B cell (primary cell): ENCODE data around the gene NUP54. TPM values are rescaled to one million over a fixed set of nuclear protein-coding genes. Genes with fewer than 3 reads are reported as not detected.
A peak's percentile ranks its signal among the peaks of the same experiment; 100 is the strongest.

Experiments
- ATAC-seq: fragments of 200-7000 bp; cut with Tn5 transposase; one replicate; pipeline ENCODE4 v1.10.0; 2021; ENCODE audit warnings: low read depth, mild to moderate bottlenecking, moderate number of reproducible peaks, moderate library complexity
- CTCF ChIA-PET: fragments of 350-600 bp; sonication (Branson Sonifier 250); formaldehyde crosslinking; loops from one replicate; lab custom pipeline; 2021; ENCODE audit warnings: antibody characterized with exemption, inconsistent platforms; lab: Charles Lee
- POLR2A ChIA-PET: fragments of 350-600 bp; sonication (Branson Sonifier 250); formaldehyde crosslinking; loops from one replicate; lab custom pipeline; 2021; ENCODE audit warnings: antibody characterized with exemption; lab: Charles Lee
- DNase-seq: peaks from one replicate; pipeline ENCODE4 v3.0.0; 2013
- H2AFZ ChIP-seq: 2 replicates; pipeline ENCODE4 v1.6.1; 2012; ENCODE audit warnings: mild to moderate bottlenecking, low read depth, low read length; ENCODE audit not compliant: insufficient read depth, poor library complexity, severe bottlenecking
- H3K27ac ChIP-seq, 2 donors: 1 replicate in 1 of 2; 2 replicates in 1 of 2; pipeline ENCODE4 v1.5.1; 2012 to 2013; ENCODE audit warnings: low read length in 2 of 2, mild to moderate bottlenecking in 2 of 2, moderate library complexity in 1 of 2
- H3K27me3 ChIP-seq, 4 experiments: fragments of 200-600 bp in 1 of 4; sonication (generic) in 1 of 4; replicated peaks in 1 of 4; 1 replicate in 2 of 4; 2 replicates in 2 of 4; pipeline versions ENCODE4 v1.6.1 to v1.7.0; 2013 to 2016; ENCODE audit warnings: low read length in 3 of 4, mild to moderate bottlenecking in 2 of 4, mixed read lengths in 1 of 4, moderate library complexity in 1 of 4; ENCODE audit not compliant: insufficient read depth in 4 of 4, control insufficient read depth in 3 of 4; ENCODE audit errors: control extremely low read depth in 1 of 4
- H3K36me3 ChIP-seq, 2 experiments: replicated peaks in 1 of 2; 1 replicate in 1 of 2; 2 replicates in 1 of 2; pipeline versions ENCODE4 v1.6.1 to v1.7.1; 2013; ENCODE audit warnings: low read length in 1 of 2; ENCODE audit not compliant: insufficient read depth in 2 of 2, control insufficient read depth in 1 of 2; ENCODE audit errors: control extremely low read depth in 1 of 2, extremely low read depth in 1 of 2
- H3K4me1 ChIP-seq, 2 donors: fragments of 200-600 bp in 1 of 2; sonication (generic) in 1 of 2; 1 replicate in 1 of 2; 2 replicates in 1 of 2; pipeline versions ENCODE4 v1.5.1 to v1.6.1; 2013 to 2017; ENCODE audit warnings: low read length in 2 of 2; ENCODE audit not compliant: control insufficient read depth in 2 of 2, insufficient read depth in 2 of 2
- H3K4me2 ChIP-seq: replicated peaks from 2 replicates; pipeline ENCODE3; 2012; ENCODE audit warnings: mild to moderate bottlenecking, low read depth, low read length; ENCODE audit not compliant: poor library complexity, severe bottlenecking
- H3K4me3 ChIP-seq, 5 experiments: fragments of 200-600 bp in 1 of 5; sonication (generic) in 1 of 5; 1 replicate in 3 of 5; 2 replicates in 2 of 5; pipeline versions ENCODE4 v1.5.1 to v1.7.0; 2011 to 2016; ENCODE audit warnings: low read length in 4 of 5, mild to moderate bottlenecking in 4 of 5, low read depth in 2 of 5, control low read depth in 1 of 5, moderate library complexity in 1 of 5; ENCODE audit not compliant: insufficient read depth in 1 of 5; ENCODE audit errors: control extremely low read depth in 1 of 5, extremely low read depth in 1 of 5
- H3K79me2 ChIP-seq: fragments of 200-600 bp; sonication (generic); one replicate; pipeline ENCODE4 v1.6.0; 2016; ENCODE audit warnings: low read length; ENCODE audit not compliant: control insufficient read depth, insufficient read depth
- H3K9ac ChIP-seq: fragments of 200-600 bp; sonication (generic); 2 replicates; pipeline ENCODE4 v1.6.1; 2017; ENCODE audit warnings: mild to moderate bottlenecking, low read length, moderate library complexity
- H3K9me3 ChIP-seq, 3 donors: one replicate each; pipeline versions ENCODE4 v1.6.1 to v1.7.1; 2013; ENCODE audit warnings: low read length in 2 of 3; ENCODE audit not compliant: control insufficient read depth in 2 of 3, insufficient read depth in 1 of 3; ENCODE audit errors: control extremely low read depth in 1 of 3
- H4K20me1 ChIP-seq: 2 replicates; pipeline ENCODE4 v1.6.0; 2012; ENCODE audit warnings: mild to moderate bottlenecking, low read length; ENCODE audit not compliant: insufficient read depth, control insufficient read depth, poor library complexity, severe bottlenecking
- H3K27ac Mint-ChIP-seq: one replicate; pipeline ENCODE4 v1.8.0; 2021; ENCODE audit warnings: mixed read lengths
- H3K27me3 Mint-ChIP-seq: one replicate; pipeline ENCODE4 v1.8.0; 2021; ENCODE audit warnings: mixed read lengths
- H3K4me1 Mint-ChIP-seq: one replicate; pipeline ENCODE4 v1.8.0; 2021; ENCODE audit warnings: mixed read lengths
- H3K4me3 Mint-ChIP-seq: one replicate; pipeline ENCODE4 v1.8.0; 2021; ENCODE audit warnings: mixed read lengths
- H3K9me3 Mint-ChIP-seq: one replicate; pipeline ENCODE4 v1.8.0; 2022; ENCODE audit warnings: mixed read lengths; ENCODE audit not compliant: insufficient read depth
- EZH2 ChIP-seq: IDR thresholded peaks from 2 replicates; pipeline ENCODE4 v1.6.1; 2012; ENCODE audit warnings: borderline replicate concordance, low read depth, mild to moderate bottlenecking, moderate library complexity, low read length; ENCODE audit not compliant: insufficient read depth, poor library complexity, severe bottlenecking
- WGBS: methylation state at CpG from one replicate; pipeline ENCODE4 v1.1.5; 2013; ENCODE audit warnings: missing lambda C conversion rate; ENCODE audit not compliant: insufficient coverage; 5-methylcytosine and 5-hydroxymethylcytosine counted together
- intact Hi-C: fragments of 100-400 bp; cut with micrococcal nuclease; formaldehyde crosslinking; loops from one replicate; pipeline ENCODE4 v1.10.0; 2022
- polyA plus RNA-seq: library from polyadenylated mRNA; depleted of rRNA; stranded (reverse); fragments of >200 nt; gene quantifications from 2 replicates; pipeline ENCODE4 v1.2.3, GENCODE V29; 2012
- total RNA-seq, 2 donors: library from RNA; stranded (reverse); fragments of 120-200 nt in 1 of 2; gene quantifications; 1 replicate in 1 of 2; 2 replicates in 1 of 2; pipeline versions ENCODE4 v1.2.3 to v1.2.4, GENCODE V29; 2013 to 2022
- TF ChIP-seq, protein P1 (sequence below): fragments of 200-600 bp; IDR thresholded peaks from one replicate; pipeline ENCODE4 v1.8.0; 2022; ENCODE audit warnings: antibody characterized with exemption, mild to moderate bottlenecking

Gene NUP54
- total and polyA plus RNA-seq, 2 donors (not counting 1 experiment from before 2014, with no cell fraction given) = 17.4 to 71.4 TPM

- TF ChIP-seq EZH2 = no peak
- TF ChIP-seq, protein P1, sequence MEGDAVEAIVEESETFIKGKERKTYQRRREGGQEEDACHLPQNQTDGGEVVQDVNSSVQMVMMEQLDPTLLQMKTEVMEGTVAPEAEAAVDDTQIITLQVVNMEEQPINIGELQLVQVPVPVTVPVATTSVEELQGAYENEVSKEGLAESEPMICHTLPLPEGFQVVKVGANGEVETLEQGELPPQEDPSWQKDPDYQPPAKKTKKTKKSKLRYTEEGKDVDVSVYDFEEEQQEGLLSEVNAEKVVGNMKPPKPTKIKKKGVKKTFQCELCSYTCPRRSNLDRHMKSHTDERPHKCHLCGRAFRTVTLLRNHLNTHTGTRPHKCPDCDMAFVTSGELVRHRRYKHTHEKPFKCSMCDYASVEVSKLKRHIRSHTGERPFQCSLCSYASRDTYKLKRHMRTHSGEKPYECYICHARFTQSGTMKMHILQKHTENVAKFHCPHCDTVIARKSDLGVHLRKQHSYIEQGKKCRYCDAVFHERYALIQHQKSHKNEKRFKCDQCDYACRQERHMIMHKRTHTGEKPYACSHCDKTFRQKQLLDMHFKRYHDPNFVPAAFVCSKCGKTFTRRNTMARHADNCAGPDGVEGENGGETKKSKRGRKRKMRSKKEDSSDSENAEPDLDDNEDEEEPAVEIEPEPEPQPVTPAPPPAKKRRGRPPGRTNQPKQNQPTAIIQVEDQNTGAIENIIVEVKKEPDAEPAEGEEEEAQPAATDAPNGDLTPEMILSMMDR = peak; percentile 94
- Histone ChIP-seq H3K9me3 (peaks cover 0 to under 1% (median 0%) of the 10 kb centered on the region in 3 donors), H3K9ac (no peak overlapping the region), H3K79me2 (no peaks in the 10 kb centered on the region), H2AFZ (no peak overlapping the region), H3K4me3 (no peak overlapping the region), H3K4me1 (peaks cover under 1% of the 10 kb centered on the region in 2 donors), H4K20me1 (no peaks in the 10 kb centered on the region), H3K4me2 (no peak overlapping the region), H3K27ac (no peak overlapping the region), H3K27me3 (no peaks in the 10 kb centered on the region), H3K36me3 (no peaks in the 10 kb centered on the region)
- intact Hi-C loops = loop anchor here (1.0 to 2.0 kb wide), 5 partner anchors 72 to 172 kb away; partner anchors contain the start of gene NUP54
- no peaks in the 10 kb centered on the region for H3K9me3 Mint-ChIP-seq
- CTCF ChIA-PET = interaction anchor here (0.7 to 6.7 kb wide), 13 partner anchors 10 to 178 kb away, joined by 3 to 132 read pairs (median 8); partner anchors contain the start of gene SDAD1
- H3K4me3 Mint-ChIP-seq = no peak overlapping the region
- 0% methylated on average over 2 of the region's 2 CpGs for WGBS
- DNase-seq = peak; percentile 83
- POLR2A ChIA-PET = no interaction called here
- ATAC-seq = peak; percentile 82
- H3K4me1 Mint-ChIP-seq = peaks cover 2% of the 10 kb centered on the region
- H3K27me3 Mint-ChIP-seq = no peaks in the 10 kb centered on the region
- H3K27ac Mint-ChIP-seq = no peak overlapping the region
Observed at GRCh38 chr4:76067652-76068286, 80.4 kb downstream of the NUP54 start.

GRCh38 chr4:76066546-76066945 lies 81.7 kb downstream of the NUP54 start:
- no peak for ATAC-seq
- no peak overlapping the region for H3K4me3 ChIP-seq
- intact Hi-C loops = loop anchor here (2.0 kb wide), 1 partner anchor 82 kb away; the partner anchor contains the start of gene NUP54
- H3K4me2 ChIP-seq = no peak overlapping the region
- H3K9me3 Mint-ChIP-seq = no peaks in the 10 kb centered on the region
- no peak overlapping the region for H2AFZ ChIP-seq
- H3K9ac ChIP-seq = no peak overlapping the region
- no peak overlapping the region for H3K27ac ChIP-seq
- H3K4me3 Mint-ChIP-seq = no peak overlapping the region
- POLR2A ChIA-PET = no interaction called here
- no peaks in the 10 kb centered on the region for H3K36me3 ChIP-seq
- H3K9me3 ChIP-seq = peaks cover 0 to 3% (median 0%) of the 10 kb centered on the region in 3 donors
- H3K4me1 ChIP-seq = peaks cover 9 to 10% of the 10 kb centered on the region in 2 donors
- no peak overlapping the region for H3K27ac Mint-ChIP-seq
- H4K20me1 ChIP-seq = no peaks in the 10 kb centered on the region
- no peak for DNase-seq
- no peaks in the 10 kb centered on the region for H3K79me2 ChIP-seq
- CTCF ChIA-PET = interaction anchor here (1.0 to 6.7 kb wide), 10 partner anchors 8 to 170 kb away, joined by 3 to 132 read pairs (median 10); partner anchors contain the start of gene SDAD1
- H3K27me3 ChIP-seq = no peaks in the 10 kb centered on the region
- TF ChIP-seq EZH2 = no peak
- TF ChIP-seq, protein P1 = no peak
- peaks cover 8% of the 10 kb centered on the region for H3K4me1 Mint-ChIP-seq
- WGBS = 93% methylated on average over 3 of the region's 3 CpGs
- H3K27me3 Mint-ChIP-seq = no peaks in the 10 kb centered on the region
